Thyroid gland (tissue), 4 donors: ENCODE measurements around the gene HLA-A. TPM values are rescaled to one million over a fixed set of nuclear protein-coding genes. Genes with fewer than 3 reads are reported as not detected.

Source experiments
- DNase-seq, 2 donors: peaks; one replicate each; pipeline ENCODE4 v3.0.0-alpha.2; 2019
- H3K27ac ChIP-seq, 3 donors: fragments of 200-600 bp; sonication (generic); 1 replicate in 2 of 3; 2 replicates in 1 of 3; pipeline ENCODE4 v1.5.1; 2016 to 2019; ENCODE audit warnings: mild to moderate bottlenecking in 1 of 3, moderate library complexity in 1 of 3
- H3K27me3 ChIP-seq: fragments of 200-600 bp; sonication (generic); one replicate; pipeline ENCODE4 v1.5.1; 2019
- H3K36me3 ChIP-seq, 2 donors: fragments of 200-600 bp; sonication (generic); one replicate each; pipeline ENCODE4 v1.5.1; 2016 to 2019
- H3K4me1 ChIP-seq, 2 donors: fragments of 200-600 bp; sonication (generic); one replicate each; pipeline ENCODE4 v1.5.1; 2017 to 2019
- H3K4me3 ChIP-seq, 3 donors: fragments of 200-600 bp; sonication (generic); replicated peaks in 1 of 3; 1 replicate in 2 of 3; 2 replicates in 1 of 3; pipeline ENCODE4 v1.5.1; 2016; ENCODE audit warnings: mild to moderate bottlenecking in 1 of 3
- H3K9me3 ChIP-seq: fragments of 200-600 bp; sonication (generic); one replicate; pipeline ENCODE4 v1.5.1; 2017
- CTCF ChIP-seq, 6 experiments: fragments of 200-600 bp in 3 of 6; fragments of 450-650 bp in 3 of 6; sonication (generic) in 3 of 6; IDR thresholded peaks; one replicate each; pipeline ENCODE4 v1.5.1; 2016 to 2019; ENCODE audit warnings: antibody characterized with exemption in 6 of 6, mild to moderate bottlenecking in 2 of 6, inconsistent platforms in 1 of 6, moderate library complexity in 1 of 6
- POLR2A ChIP-seq, 2 donors: fragments of 450-650 bp; IDR thresholded peaks; one replicate each; pipeline ENCODE4 v1.6.1; 2017; ENCODE audit warnings: antibody characterized with exemption in 2 of 2, mild to moderate bottlenecking in 2 of 2, moderate library complexity in 1 of 2
- WGBS, 2 donors: methylation state at CpG; one replicate each; pipeline ENCODE4 v1.1.5; 2017; 5-methylcytosine and 5-hydroxymethylcytosine counted together
- intact Hi-C: fragments of 100-400 bp; cut with DNase I; formaldehyde crosslinking; loops from one replicate; pipeline ENCODE4 v1.15.1; 2023
- total RNA-seq, 4 donors: library from RNA; depleted of rRNA; stranded (reverse); fragments of >200 nt; gene quantifications; one replicate each; pipeline ENCODE4 v1.2.3, GENCODE V29; 2016

Gene HLA-A
- total RNA-seq, 4 donors from 2014 or later = 398 to 842 (median 578) TPM

GRCh38 chr6:29981211-29981812 lies 39.0 kb downstream of the HLA-A start:
- TF ChIP-seq CTCF (IDR thresholded peaks at IDR 0.05) (no peak), POLR2A (IDR thresholded peaks at IDR 0.05) (no peak)
- Histone ChIP-seq H3K4me3 (no peak overlapping the region), H3K27me3 (no peaks in the 10 kb centered on the region), H3K9me3 (no peaks in the 10 kb centered on the region), H3K27ac (no peak overlapping the region), H3K36me3 (no peaks in the 10 kb centered on the region), H3K4me1 (peaks cover 0 to 6% of the 10 kb centered on the region in 2 donors)
- intact Hi-C loops = no loop called here
- no peak for DNase-seq
- 67 to 71% methylated on average over 8 of the region's 8 CpGs for WGBS, 2 donors

DNA sequence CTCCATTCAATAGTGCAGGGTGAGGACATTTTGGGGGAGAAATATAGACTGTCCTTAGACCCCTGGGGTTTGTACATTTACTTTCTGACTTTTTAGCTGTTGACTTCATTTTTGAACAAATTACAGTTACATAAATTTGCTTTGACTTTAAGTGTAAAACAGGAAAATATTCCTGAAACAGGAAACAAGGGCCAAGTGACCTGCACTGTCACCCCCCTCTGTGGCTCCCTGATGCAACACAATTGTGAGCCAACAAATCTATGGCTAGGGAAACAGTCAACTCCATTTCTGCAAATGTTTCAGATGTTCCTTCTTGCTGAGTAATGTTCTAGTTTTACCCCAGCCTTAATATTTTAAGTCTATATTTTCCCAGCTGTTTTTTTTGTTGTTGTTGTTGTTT lies 39.8 kb downstream of the HLA-A start:
- no peak for TF ChIP-seq CTCF (IDR thresholded peaks at IDR 0.05)
- TF ChIP-seq POLR2A (IDR thresholded peaks at IDR 0.05) = no peak
- Histone ChIP-seq H3K4me1 (peaks cover 0 to 5% of the 10 kb centered on the region in 2 donors), H3K27ac (no peak overlapping the region), H3K36me3 (no peaks in the 10 kb centered on the region), H3K27me3 (no peaks in the 10 kb centered on the region), H3K4me3 (no peak overlapping the region), H3K9me3 (no peaks in the 10 kb centered on the region)
- intact Hi-C loops = no loop called here
- DNase-seq = no peak

DNA sequence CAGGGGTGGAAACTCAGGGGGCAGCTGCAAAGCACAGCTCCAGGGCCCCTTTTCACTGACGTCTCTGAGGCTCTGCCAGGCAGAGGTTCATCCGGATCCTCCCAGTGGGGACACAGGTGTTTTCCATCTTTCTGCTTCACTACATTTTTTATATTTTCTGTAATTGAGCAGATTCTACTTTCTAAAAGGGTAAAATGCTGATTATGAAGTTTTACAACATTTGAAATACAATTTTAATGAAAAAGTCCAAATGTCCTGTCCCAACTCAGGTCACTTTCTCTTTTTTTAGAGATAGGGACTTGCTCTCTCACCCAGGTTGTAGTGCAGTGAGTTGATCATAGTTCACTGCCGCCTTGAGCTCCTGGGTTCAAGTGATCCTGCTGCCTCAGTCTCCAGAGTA lies 41.9 kb downstream of the HLA-A start:
- no peak for DNase-seq
- Histone ChIP-seq H3K36me3 (no peaks in the 10 kb centered on the region), H3K4me1 (no peaks in the 10 kb centered on the region), H3K4me3 (no peak overlapping the region), H3K27me3 (no peaks in the 10 kb centered on the region), H3K27ac (no peak overlapping the region), H3K9me3 (no peaks in the 10 kb centered on the region)
- 91 to 92% methylated on average over 3 of the region's 3 CpGs for WGBS, 2 donors
- intact Hi-C loops = no loop called here
- TF ChIP-seq POLR2A (IDR thresholded peaks at IDR 0.05) (no peak), CTCF (IDR thresholded peaks at IDR 0.05) (no peak)

- no peaks in the 10 kb centered on the region for H3K36me3 ChIP-seq
- no peaks in the 10 kb centered on the region for H3K27me3 ChIP-seq
- WGBS, 2 donors = 81 to 90% methylated on average over 2 of the region's 2 CpGs
- no peak overlapping the region for H3K27ac ChIP-seq
- H3K4me1 ChIP-seq = no peaks in the 10 kb centered on the region
- no peaks in the 10 kb centered on the region for H3K9me3 ChIP-seq
- DNase-seq = no peak
- intact Hi-C loops = no loop called here
- no peak overlapping the region for H3K4me3 ChIP-seq
- no peak for TF ChIP-seq POLR2A (IDR thresholded peaks at IDR 0.05)
These were observed 42.7 kb downstream of the HLA-A start for GRCh38 chr6:29984992-29985391.

DNA sequence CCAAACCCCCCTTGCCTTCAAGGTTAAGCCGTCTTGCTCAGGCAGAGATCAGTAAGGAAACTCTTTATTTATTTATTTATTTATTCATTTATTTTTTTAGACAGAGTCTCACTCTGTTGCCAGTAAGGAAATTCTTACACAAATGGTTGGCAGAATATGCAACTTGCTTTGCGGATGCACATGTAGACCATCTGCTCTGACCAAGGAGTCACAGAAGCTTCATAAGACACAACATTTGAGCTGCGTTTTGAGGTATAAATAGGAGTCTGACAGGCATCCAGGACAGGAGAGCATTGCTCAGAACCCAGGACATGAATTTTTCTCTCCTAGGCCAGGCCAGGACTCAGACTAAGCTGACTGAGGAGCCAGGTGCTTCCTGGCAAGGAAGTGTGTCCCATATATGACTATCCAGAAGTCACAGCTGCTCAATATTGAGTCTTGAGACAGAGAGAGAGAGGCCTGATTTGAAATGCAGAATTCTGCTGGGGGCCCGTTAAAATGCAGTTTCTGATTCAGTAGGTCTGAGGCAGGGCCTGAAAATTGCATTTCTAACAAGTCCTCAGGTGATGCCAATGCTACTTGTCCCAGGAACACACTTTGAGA lies 43.9 kb downstream of the HLA-A start:
- TF ChIP-seq CTCF (IDR thresholded peaks at IDR 0.05) = no peak
- no peak for TF ChIP-seq POLR2A (IDR thresholded peaks at IDR 0.05)
- WGBS, 2 donors = 90 to 91% methylated on average over 4 of the region's 4 CpGs
- no peaks in the 10 kb centered on the region for H3K36me3 ChIP-seq
- H3K27ac ChIP-seq = no peak overlapping the region
- DNase-seq = no peak
- H3K27me3 ChIP-seq = no peaks in the 10 kb centered on the region
- H3K9me3 ChIP-seq = no peaks in the 10 kb centered on the region
- intact Hi-C loops = no loop called here
- H3K4me1 ChIP-seq = no peaks in the 10 kb centered on the region
- no peak overlapping the region for H3K4me3 ChIP-seq
